Left colon (tissue), 2 donors: ENCODE results near the gene SERTAD2. TPM values are rescaled to one million over a fixed set of nuclear protein-coding genes. Genes with fewer than 3 reads are reported as not detected.

Source experiments
- ATAC-seq: fragments of 200-7000 bp; cut with Tn5 transposase; one replicate; pipeline ENCODE4 v1.9.1; 2020; ENCODE audit warnings: mild to moderate bottlenecking, moderate library complexity
- DNase-seq, 2 donors: peaks; one replicate each; pipeline ENCODE4 v3.0.0-alpha.2; 2020
- intact Hi-C, 2 donors: fragments of 100-400 bp; cut with DNase I in 1 of 2; cut with micrococcal nuclease in 1 of 2; formaldehyde crosslinking; loops; one replicate each; pipeline versions ENCODE4 v1.11.2 to v1.14.0; 2022; cut with DNase I, micrococcal nuclease
- total RNA-seq, 2 donors: library from RNA; stranded (reverse); fragmentation: NEBNext Ultra II Directional; extraction: Animal tissue kit (Norgen Biotek cat#: 25700); gene quantifications; one replicate each; pipeline ENCODE4 v1.2.1, GENCODE V29; 2021
- donor health status: DM: no; HTN: no; CAD: no.
- donor health status: DM: yes; HTN: yes; CAD: no.

SERTAD2 gene
- total RNA-seq, 2 donors from 2014 or later, result 16.0 to 20.5 TPM

DNA sequence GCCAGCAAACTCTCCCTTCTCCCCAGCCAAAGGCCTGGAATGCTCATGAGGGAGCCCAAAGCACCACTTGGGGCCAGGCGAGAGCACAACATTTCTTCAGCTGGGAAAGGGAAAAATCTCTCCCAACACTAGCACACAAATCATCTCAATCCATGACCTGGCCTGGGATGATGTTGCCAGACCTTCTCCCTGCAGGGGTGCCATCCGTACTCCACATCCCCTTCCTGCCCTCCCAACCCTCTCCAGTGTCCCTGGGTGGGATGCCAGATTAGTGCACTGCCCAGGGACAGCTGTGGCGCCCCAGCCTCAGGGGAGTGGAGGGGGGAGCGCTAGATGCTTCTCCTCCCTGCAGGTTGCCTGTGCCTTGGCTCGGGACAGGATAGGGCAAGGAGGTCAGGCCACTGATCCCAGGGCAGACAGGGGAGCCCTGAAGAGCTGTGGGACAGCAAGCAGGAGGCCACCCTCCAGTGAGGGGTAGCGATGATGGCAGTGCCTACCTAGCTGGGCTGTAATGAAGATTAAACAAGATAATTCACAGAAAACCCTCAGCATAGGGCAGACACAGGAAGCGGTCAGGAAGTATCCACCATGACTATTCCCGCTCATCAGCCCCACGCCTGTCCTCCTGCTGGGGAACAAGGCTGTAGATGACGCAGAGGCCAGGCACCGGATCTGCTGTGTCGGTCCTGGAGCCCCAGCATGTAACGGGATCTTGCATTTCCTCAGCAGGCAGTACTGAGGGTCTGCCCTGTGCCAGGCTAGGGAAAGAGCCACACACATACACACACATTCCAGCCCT, 31.1 kb downstream of the SERTAD2 start:
- ATAC-seq (no peak), DNase-seq (no peak)
- intact Hi-C loops, result no loop called here

DNA sequence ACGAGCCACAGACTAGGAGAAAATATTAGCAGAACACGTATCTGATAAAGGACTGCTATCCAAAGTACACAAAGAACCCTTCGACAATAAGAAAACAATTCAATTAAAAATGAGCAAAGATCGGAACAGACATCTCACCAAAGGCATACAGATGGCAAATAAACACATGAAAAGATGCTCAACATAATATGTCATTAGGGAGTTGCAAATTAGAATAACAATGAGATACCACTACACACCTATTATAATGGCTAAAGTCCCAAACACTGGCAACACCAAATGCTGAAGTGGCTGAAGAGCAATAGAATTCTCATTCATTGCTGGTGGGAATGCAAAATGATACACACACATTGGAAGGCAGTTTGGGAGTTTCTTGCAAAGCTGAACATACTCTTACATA, 33.1 kb downstream of the SERTAD2 start:
- no peak for ATAC-seq

DNA sequence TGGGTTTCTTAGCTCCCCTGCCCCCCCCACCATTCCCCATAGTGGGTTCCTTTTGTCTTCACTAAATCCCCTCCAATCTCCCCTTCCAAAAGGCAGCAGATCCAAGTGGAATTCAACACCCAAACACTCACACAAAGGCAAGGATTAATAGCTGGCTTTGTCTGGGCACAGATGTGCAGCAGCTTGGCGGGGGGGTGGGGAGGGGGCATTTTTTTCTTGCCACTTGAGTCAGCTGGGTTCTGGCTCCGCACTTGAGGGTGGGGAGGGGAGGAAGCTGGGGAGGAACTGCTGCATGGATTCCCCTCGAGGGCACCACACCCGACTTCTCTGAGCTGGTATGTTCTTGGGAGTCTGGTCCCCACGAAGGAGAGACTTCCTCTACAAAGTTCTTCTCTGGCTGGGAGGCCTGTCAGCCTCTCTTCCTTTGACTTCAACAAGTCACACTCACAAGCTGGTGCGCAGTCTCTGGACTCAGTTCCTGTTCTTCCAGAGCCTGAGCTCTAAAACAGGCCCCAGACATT, 36.0 kb downstream of the SERTAD2 start:
- intact Hi-C loops, result no loop called here
- no peak for DNase-seq
- no peak for ATAC-seq

More for the DNA sequence above, 33.1 kb downstream of the SERTAD2 start:
- intact Hi-C loops, result no loop called here
- DNase-seq, result no peak

DNA sequence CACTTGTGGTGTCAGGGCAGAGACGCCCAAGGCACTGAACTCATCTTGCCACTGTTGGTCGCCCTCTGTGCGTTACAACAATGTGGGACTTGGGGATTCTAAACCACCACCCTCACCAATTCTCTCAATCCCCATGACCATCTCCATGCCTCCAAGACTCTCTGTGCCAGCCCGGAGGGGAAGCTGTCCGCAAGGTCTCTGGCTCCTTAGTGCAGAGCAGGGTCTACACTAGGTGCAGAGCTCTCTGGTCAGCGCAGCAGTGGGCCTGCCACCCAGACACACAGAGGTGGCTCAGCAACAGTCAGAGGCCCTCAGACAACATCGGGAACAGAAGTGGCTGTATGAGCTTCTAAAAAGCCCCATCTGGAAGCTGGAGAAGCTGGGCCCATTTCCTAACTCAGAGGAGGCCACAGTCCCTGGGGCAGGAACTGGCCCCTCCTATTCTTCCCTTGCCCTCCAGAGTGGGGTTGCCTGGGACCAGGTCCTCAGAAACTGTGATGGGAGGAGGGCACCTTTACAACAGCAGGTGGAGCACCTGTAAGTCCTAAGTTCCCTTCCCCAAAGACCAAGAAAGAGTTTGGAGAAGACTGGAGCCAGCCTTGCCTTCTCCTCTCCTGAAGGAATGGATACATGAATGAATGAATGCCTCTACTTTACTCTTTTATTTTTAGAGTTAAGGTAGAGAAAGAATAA, 37.7 kb downstream of the SERTAD2 start:
- ATAC-seq, result no peak
- intact Hi-C loops, result no loop called here
- no peak for DNase-seq

DNA sequence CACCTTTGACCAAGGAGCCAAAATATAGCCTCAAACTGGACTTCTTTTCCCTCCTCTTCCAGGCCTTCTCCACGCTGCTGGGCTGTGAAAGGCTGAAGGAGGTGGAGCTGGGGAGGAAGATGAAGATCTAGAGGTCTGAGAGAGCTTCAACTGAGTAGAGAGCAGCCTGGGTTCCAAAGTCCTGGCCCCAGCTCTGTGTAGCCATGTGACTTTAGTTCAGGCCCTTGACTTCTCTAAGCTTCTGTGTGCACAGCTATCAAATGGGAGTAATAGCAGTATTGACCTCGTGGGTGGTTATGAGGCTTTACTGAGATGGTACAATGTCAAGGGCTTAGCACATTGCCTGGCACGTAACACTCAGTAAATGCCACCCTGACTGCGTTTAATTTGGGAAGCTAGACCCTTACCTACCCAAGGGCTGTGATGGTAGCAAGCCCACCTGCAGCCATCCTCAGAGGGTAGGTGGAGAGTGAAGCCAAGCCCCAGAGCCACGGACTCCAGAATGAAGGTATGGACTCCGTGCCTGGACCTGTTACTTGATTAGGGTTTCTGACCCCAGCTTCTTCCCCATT, 38.4 kb downstream of the SERTAD2 start:
- intact Hi-C loops, result no loop called here
- peak; percentile 33 for ATAC-seq

DNA sequence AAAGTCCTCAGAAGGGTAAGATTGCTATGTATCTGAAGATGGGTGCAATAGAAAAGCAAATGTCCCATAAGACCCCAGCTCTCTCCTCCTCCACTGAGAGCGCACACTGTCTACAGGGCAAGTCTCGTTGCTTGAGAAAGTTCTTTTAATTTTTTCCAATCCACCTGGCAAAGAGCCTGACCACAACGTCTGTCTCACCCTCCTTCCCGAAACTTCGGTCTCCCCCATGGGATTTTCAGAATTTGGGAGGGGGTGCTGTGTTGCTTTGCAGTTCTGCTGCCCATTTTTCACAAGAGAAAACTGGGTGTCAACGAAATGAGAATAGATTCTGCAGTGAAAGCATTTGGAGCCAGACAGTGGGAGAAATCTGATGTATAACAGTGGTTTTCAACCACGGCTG, 40.4 kb downstream of the SERTAD2 start:
- intact Hi-C loops, result no loop called here
- DNase-seq (no peak), ATAC-seq (no peak)

More for the DNA sequence above, 38.4 kb downstream of the SERTAD2 start:
- DNase-seq, result no peak

DNA sequence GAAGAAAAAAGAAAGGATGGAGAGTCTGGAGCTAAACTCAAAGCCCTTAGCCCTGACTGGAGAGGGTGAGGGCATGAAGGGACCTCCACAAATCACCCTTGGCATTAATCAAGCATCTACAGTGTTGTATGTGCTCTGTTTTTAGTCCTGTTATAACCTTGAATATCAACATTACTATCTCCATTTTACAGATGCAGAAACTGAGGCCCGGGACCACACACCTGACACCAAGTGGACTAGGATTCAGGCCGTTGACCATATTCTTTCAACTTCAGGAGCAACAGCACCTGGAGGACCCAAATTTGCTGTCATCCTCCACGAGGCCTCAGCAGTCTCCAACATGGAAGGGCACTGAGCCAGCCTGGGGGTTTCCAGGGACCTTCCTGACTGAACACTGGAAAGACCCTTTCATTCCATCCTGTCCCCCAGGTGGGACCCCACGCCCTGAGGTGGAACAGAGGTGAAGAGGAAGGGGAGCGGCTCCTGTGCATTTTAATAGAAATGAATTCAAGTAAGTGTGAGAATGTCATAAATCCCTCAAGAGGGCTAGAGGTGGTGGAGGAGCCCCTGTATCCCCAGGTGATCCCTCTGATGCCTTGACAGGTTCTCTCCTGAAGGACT, 41.0 kb downstream of the SERTAD2 start:
- DNase-seq, result no peak
- no peak for ATAC-seq
- intact Hi-C loops, result no loop called here

DNA sequence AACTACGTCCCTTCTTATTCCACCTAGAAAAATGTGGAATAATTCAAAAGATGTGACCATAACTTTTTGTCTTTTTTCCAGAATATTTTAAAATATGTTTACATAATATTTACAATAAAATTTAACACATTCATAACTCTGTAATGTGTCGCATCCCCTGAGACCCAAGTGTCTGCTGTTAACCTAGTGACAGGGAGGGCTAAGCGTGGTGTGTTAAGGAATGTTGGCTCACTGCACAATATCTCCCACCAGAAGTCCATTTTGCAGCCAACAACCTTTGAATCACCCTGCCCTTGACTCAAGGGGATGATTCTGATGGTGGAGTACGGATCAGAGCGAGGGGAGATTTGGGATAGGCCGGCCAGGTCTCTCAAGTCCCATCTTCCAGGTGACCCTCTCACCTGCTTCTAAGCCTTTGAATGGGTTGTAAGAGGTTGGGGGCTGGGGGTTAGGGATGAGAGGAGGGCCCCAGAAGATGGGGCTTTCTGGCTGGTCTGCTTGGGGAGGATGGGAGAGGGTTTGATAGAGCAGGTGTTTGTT, 43.3 kb downstream of the SERTAD2 start:
- DNase-seq, result no peak
- intact Hi-C loops, result no loop called here
- no peak for ATAC-seq

DNA sequence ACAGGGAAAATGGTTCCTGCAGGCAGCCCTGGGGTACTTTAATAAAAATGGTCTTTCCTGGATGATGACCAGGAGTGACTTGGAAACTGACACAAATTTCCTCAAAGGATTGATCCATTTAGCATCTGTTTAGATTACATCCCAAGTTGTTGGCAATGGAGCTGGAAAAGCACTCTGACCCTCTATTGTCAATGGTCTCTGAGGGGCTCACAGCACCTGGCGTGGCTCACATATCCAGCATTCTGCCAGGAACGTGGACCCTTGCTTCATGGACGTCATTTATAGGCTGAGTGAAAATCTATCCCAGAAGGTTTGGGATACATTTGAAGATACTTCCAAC, 43.8 kb downstream of the SERTAD2 start:
- DNase-seq (no peak), ATAC-seq (no peak)
- intact Hi-C loops, result no loop called here

DNA sequence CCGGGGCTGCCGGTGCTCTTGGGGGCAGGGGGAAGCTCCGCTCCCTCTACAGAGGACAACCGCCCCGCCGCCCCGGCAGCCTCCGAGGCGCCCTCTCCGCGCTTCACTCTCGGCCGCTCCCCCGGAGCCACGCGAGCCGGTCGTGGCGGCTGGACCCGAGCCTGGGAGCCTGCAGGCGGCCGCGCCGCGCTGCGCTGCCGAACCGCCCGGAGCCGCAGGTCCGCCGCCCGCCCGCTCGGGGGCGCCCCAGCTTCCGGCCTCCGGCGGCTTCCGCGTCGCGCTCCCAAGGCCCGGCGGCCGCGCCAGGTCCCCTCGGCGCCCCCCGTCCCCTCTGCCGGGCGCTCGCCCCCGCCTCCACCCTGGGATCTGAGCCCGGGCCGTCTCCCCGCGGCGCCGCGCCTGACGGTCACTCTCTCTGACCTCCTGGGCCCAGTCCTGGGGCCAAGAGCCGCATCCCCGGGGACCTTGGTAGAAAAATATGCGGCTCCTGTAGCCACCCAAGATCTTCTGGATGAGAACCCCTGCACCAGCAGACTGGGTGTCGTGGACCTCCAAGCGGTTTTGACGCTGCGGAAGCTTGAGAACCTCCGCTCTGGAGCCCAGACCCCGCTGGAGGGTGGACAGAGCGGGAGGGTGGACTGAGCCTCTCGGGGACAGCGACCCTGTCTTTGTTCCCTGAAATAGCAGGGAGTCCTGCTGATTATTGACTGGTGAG, 44.3 kb downstream of the SERTAD2 start:
- DNase-seq (peak in 1 of 2 donors; percentile 74), ATAC-seq (peak; percentile 55)
- intact Hi-C loops, result no loop called here

DNA sequence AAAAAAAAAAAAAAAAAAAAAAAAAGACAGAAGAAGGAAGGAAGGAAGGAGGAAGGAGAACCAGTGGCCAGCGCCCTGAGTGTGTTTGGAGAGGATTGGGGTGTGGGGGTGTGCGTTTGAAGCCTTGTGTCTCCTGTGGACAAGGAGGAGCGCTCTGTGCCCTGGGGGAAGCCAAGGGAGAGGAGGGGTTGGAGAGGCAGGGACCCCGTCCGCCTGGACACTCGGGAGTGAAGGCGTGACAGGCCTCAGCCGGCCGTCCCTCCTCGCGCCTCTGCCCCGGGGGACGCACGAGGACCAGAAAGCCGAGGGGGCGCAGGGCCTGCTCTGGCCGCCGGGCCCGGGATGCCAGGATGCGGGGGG, 44.9 kb downstream of the SERTAD2 start:
- peak; percentile 2 for ATAC-seq
- intact Hi-C loops, result no loop called here
- DNase-seq, result peak in 1 of 2 donors; percentile 50

DNA sequence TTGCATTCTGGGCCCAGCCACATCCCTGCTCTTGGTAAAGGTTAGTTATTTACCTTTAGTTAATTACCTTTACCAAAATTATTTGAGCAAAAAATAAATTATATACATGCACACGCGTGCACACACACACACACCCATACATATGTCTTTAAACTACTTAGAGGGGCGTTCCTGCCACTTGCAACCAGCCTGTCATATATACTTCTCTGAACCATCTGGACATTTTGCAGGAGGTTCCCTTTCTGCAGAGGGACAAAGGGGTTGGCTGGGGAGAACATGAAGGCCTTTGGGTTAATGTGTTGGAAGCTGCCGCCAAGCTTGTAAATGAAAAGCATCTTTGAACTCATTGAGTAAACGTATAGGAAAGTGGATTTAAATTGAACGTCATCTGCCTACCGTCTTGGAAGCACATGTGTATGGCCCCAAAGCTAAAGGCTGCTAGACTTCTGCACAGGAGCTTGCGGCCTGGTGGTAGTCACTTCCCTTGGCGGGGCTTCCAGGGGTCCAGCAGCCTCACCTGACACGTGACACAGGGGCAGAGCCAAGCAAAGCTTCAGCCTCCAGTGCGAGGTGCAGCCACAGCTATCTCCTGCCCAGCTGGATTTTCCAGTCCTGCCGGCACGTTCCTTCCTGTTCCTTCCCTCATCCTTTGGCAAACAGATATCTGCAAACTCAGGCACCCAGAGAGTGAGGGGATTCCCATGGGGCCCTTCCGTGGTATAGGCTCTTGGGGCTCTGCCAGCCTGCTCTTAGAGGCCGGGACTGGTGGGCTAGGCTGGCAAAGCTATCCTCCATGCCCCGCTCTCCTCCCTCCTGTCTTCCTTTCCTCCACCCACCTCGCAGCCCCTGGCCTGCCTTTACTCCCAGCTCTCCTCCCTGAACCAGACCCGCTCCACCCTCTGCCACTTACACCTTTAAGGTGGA, 46.1 kb downstream of the SERTAD2 start:
- intact Hi-C loops, result no loop called here
- ATAC-seq (peak; percentile 68), DNase-seq (peak; percentile 87 to 88)

DNA sequence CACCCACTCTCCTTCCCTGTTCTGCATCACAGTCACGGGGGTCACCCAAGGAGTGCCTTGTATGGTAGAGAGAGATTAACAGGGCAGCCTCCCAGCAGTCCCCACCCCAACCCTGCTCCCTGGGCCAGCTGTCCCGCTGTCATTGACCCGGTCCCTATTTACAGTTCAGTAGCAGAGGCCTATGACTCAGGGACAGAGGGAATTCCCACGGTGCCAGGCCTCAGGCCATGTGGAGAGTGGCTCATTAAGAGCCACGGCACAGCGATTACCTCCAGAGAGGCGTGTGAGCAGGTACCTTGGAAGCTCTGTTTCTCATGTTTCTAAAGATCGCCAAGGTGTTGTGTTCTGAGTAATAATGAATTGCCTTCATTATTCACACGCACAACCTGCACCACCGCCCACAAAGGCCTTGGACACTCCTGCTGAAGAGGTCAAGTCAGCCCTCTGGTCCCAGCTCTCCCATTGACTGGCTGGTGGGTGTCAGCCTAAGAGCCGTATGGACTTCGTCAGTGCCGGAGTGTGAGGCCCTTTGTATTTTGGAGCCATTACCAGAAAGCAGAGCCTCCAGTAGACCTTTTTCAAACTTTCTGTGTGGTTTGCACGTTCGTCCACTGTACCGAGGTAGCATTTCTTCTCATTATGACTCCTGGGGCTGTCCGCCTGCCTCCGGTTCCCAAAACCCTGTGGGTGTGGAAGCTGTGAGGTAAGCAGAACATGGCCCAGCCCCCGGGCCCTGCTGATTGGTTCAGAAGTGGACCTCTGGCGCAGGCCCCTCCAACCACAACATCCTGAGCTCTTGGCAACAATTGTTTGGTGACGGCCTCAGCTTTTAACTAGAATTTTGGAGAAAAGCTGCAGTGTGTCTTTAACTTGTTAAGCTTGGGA, 47.0 kb downstream of the SERTAD2 start:
- DNase-seq, result peak; percentile 85 to 86
- intact Hi-C loops, result no loop called here
- peak; percentile 81 for ATAC-seq

DNA sequence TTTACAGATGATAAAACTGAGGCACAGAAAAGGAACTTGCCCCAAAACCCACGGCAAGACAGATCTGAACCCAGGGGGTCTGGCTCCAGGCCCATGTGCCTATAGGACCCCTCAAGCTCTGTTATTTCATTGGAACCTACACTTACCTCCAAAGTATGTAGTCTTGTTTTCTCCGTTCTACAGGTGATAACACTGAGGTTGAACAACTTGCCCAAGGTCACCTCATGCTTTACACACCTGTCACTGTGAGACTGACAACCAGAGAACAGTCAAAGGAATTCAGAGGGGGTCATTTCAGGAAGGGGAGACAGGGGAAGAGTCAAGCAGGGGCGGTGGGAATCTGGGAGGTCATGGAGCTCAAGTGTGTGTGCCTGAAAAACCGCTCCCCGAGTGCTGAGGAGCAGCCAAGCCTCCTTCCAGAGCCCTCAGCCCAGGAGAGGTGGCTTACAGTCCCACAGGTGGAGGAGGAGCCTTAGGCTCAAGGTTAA, 47.7 kb downstream of the SERTAD2 start:
- ATAC-seq, result no peak
- intact Hi-C loops, result no loop called here
- DNase-seq, result no peak

DNA sequence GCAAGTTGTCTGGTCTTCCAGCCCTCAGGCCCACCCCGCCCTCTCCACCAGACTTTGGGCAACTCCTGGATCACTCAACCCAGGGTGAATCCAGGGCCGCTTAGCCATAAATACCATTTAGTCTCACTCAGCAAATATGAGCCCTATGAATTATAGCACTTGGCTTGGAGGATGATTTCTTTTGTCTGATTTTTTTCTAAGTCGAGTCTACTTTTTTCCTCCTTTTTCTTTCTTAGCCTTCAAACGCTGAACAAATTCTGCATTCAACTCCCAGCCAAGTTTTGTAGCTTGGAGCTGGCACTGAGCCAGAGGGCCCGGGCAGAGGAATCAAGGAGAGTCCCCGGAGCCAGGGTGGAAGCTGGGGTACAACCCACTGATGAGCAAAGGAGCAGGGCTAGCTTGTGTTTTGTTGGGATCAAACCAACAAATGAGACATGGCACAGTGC, 48.7 kb downstream of the SERTAD2 start:
- peak in 1 of 2 donors; percentile 49 for DNase-seq
- intact Hi-C loops, result no loop called here

DNA sequence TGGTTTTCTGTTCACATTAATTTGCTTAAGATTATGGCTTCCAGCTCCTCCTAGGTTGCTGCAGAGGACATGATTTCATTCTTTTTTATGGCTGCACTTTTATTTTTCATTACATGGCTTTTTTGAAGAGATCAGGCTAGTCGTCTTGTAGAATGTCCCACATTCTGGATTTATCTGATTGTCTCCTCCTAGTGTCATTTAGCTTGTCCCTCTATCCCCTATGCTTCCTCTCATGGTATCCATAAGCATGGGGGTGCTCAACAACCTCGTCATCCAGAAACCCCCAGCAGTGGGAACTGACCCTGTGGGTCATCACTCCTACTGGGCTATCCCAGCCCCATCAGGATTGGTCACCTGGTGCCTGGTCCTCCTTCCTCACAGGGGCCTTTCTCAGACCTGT, 49.6 kb downstream of the SERTAD2 start:
- intact Hi-C loops, result no loop called here
- no peak for ATAC-seq

More for the DNA sequence above, 48.7 kb downstream of the SERTAD2 start:
- ATAC-seq, result no peak

More for the DNA sequence above, 49.6 kb downstream of the SERTAD2 start:
- no peak for DNase-seq
